Suprapubic skin (tissue), 3 donors: ENCODE measurements around the gene PARL.

Source experiments
- POLR2AphosphoS5 ChIP-seq, 3 donors: sonication (generic); formaldehyde crosslinking; IDR thresholded peaks; one replicate each; pipeline ENCODE4 v1.6.1; 2017; ENCODE audit warnings: antibody characterized with exemption in 3 of 3
- TF ChIP-seq, protein P1 (sequence below), 2 donors: fragments of 200-600 bp in 1 of 2; fragments of 450-650 bp in 1 of 2; sonication (generic) in 1 of 2; IDR thresholded peaks; one replicate each; pipeline ENCODE4 v1.5.1; 2016 to 2019; ENCODE audit warnings: antibody characterized with exemption in 2 of 2, mild to moderate bottlenecking in 1 of 2, moderate library complexity in 1 of 2

DNA sequence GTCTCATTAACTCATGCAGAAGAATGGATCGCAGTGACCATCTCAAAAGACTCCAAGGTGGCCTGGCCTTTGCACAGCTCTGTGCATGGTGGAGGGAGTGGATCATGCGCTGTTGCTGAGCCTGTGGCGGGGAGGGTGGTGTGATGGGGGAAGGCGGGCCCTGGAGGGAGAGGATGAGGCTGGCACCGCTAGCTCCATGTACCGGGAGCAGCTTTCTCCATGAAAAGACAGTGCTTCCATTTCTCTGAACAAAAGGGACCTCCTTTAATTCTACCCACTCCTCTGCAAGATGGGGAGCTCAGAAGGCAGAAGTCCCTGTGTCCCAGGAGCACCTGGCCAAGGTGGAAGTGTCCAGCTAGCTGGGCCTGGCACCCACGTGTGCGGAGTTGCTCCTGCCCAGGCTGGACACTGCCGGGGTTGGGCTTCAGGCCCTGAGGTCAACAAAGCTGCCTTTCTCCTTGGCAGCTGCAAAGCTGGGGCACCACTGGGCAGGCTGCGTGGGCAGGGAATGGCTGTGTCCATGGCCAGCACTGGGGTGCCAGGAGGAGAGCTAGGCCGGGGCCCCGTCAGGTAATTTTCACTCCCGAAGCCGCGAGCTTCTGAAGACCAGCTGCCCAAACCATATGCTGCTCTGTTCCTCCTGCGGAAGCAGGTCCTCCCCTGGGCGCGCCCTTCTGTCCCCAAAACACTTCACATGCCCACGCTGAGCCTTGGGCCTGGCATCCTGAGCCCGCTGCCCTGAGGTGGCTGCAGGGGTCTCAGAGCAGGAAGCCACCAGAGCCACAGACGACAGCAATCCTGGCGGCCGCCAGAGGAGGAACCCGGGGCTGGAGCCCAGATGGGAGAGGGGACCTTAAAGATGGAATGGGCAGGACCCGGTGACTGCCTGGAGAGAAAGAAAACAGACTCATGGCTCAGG is 65.7 kb downstream of the PARL start:
- TF ChIP-seq, protein P1, sequence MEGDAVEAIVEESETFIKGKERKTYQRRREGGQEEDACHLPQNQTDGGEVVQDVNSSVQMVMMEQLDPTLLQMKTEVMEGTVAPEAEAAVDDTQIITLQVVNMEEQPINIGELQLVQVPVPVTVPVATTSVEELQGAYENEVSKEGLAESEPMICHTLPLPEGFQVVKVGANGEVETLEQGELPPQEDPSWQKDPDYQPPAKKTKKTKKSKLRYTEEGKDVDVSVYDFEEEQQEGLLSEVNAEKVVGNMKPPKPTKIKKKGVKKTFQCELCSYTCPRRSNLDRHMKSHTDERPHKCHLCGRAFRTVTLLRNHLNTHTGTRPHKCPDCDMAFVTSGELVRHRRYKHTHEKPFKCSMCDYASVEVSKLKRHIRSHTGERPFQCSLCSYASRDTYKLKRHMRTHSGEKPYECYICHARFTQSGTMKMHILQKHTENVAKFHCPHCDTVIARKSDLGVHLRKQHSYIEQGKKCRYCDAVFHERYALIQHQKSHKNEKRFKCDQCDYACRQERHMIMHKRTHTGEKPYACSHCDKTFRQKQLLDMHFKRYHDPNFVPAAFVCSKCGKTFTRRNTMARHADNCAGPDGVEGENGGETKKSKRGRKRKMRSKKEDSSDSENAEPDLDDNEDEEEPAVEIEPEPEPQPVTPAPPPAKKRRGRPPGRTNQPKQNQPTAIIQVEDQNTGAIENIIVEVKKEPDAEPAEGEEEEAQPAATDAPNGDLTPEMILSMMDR (IDR thresholded peaks at IDR 0.05): no peak
- no peak for TF ChIP-seq POLR2AphosphoS5 (IDR thresholded peaks at IDR 0.05)
